ENCODE results near the gene SSBP3. TPM values are rescaled to one million over a fixed set of nuclear protein-coding genes. Genes with fewer than 3 reads are reported as not detected.

Gene SSBP3
- total RNA-seq, 1 donor from 2014 or later: 7.8 TPM

DNA sequence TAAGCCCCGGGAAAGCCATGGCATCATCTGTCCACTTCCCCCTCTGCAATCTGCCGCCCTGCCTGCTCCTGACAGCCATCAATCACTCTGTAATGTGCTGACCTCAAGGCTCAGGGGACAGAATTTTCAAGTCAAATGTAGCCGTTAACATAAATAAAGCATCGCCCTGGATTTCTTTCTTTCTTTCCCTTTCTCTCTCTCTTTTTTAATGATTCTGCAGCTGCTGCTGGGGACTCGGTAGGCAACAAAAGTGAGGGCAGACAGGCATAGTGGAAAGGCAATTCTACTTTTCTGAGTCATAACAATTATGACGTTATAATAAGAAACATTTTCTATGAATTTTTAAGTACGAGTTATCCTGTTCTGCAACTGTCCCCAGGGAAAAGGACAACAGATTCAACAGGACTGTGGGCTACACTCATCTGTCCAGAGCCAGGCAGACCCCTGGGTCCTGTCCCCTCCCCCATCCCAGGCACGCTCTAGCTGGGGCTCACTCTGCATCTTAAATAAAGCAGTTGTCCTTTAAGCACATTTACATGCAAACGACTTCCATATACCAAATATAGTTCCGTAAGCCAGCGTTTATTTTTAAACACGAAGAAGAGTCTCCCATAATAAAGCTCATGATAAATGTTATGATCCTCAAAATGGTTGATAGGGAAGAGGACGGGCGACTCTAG, 78.7 kb downstream of the SSBP3 start:
- no peak overlapping the region for H3K4me3 ChIP-seq (ENCODE audit: low read depth, low read length)
- DNase-seq (ENCODE audit: low read depth): no peak
- TF ChIP-seq, protein P1, sequence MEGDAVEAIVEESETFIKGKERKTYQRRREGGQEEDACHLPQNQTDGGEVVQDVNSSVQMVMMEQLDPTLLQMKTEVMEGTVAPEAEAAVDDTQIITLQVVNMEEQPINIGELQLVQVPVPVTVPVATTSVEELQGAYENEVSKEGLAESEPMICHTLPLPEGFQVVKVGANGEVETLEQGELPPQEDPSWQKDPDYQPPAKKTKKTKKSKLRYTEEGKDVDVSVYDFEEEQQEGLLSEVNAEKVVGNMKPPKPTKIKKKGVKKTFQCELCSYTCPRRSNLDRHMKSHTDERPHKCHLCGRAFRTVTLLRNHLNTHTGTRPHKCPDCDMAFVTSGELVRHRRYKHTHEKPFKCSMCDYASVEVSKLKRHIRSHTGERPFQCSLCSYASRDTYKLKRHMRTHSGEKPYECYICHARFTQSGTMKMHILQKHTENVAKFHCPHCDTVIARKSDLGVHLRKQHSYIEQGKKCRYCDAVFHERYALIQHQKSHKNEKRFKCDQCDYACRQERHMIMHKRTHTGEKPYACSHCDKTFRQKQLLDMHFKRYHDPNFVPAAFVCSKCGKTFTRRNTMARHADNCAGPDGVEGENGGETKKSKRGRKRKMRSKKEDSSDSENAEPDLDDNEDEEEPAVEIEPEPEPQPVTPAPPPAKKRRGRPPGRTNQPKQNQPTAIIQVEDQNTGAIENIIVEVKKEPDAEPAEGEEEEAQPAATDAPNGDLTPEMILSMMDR (conservative IDR thresholded peaks at IDR 0.05; ENCODE audit: low read depth, low read length): no peak

DNA sequence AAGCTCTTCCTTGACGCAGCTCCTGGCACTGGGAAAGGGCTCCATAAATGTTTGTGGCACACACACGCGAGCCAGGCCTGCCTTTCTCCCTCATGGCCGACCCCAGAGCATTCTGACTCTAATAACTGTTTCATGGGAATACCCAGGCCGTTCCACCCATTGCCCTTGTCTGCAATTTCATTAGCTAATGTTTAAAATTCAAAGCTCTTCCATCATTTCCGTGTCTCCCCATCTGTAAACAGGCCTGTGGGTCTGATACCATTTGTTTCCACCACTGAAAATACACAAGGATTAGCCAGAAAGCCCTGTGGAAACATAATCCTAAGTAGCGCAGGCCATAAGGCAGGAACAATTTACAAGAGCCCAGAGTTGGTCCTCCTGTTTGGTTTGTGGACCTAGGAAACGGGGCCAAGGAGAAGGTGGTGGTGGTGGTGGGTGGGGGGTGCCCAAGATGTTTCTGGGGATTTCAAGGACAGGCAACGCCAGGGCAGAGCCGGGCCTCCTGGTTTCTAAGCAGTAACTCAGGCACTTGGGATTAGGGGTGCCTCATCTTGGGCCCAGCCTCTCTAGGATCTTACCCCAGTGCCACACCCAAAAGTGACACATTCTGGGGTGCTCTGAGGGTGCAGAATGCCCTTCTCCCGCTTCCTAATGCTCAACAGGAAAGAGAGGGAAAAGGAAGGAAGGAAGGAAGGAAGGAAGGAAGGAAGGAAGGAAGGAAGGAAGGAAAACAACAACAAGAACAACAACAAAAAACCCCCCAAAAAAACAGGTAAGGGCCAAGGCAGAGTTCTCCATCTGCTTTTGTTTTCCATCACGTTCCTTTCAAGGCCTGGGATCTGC, 79.4 kb downstream of the SSBP3 start:
- H3K4me3 ChIP-seq (ENCODE audit: low read depth, low read length): no peak overlapping the region

DNA sequence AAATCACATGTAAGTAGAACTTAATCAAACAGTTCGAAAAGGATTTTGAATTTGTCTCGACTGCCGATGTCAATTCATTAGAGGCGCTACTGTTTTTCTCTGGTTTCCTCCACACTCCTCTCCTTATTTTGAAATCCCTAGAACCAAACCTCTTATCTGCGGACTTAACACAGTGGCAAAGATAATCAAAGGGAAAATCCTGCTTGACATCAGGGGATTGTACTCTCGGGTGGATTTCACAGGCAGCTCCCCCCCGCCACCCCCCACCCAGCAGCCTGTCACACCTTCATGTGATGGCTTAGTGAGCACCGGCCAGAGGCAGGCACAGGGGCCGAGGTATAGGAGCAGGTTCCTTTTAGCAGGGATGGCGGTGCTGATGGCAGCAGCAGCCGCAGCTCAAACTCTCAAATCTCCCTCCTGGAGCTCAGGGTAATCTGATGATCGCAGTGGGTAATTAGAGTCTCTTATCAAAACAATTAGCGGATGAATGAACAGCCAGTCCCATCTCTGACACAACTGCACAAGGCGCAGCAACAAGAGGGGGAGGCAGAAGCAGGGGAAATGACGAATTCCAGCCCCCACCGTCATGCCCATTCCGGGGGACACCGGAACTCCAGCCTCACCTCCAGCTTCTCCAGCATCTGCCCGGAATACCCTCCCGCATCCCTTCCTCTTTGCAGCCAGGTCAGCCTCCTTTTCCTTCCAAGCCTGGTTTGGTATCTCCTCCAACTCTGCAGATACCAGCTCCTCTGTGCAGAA, 80.3 kb downstream of the SSBP3 start:
- H3K4me3 ChIP-seq (ENCODE audit: low read depth, low read length): no peak overlapping the region
- no peak for DNase-seq (ENCODE audit: low read depth)
- TF ChIP-seq, protein P1 (conservative IDR thresholded peaks at IDR 0.05; ENCODE audit: low read depth, low read length): no peak

More for the DNA sequence above, 79.4 kb downstream of the SSBP3 start:
- DNase-seq (ENCODE audit: low read depth): no peak
- TF ChIP-seq, protein P1 (conservative IDR thresholded peaks at IDR 0.05; ENCODE audit: low read depth, low read length): no peak

DNA sequence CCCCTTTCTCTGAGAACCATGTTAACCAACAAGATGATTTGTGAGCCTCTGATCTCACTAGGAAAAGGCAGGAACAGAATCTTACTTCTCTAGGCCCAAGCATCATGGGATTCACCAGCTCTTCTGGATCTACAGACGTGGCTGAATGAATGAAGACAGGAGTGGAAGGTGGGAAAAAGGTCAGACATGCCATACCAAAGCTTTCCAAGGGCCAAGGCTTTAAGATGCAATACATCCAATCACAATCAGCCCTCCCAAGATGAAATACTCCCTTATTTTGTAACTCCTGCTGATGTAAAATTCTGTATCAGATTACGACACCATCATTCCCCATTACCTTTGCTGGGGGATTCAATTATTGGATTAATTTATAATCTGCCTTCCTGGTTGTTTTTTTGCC, 80.9 kb downstream of the SSBP3 start:
- H3K4me3 ChIP-seq (ENCODE audit: low read depth, low read length): no peak overlapping the region
- DNase-seq (ENCODE audit: low read depth): no peak
- TF ChIP-seq, protein P1 (conservative IDR thresholded peaks at IDR 0.05; ENCODE audit: low read depth, low read length): no peak

DNA sequence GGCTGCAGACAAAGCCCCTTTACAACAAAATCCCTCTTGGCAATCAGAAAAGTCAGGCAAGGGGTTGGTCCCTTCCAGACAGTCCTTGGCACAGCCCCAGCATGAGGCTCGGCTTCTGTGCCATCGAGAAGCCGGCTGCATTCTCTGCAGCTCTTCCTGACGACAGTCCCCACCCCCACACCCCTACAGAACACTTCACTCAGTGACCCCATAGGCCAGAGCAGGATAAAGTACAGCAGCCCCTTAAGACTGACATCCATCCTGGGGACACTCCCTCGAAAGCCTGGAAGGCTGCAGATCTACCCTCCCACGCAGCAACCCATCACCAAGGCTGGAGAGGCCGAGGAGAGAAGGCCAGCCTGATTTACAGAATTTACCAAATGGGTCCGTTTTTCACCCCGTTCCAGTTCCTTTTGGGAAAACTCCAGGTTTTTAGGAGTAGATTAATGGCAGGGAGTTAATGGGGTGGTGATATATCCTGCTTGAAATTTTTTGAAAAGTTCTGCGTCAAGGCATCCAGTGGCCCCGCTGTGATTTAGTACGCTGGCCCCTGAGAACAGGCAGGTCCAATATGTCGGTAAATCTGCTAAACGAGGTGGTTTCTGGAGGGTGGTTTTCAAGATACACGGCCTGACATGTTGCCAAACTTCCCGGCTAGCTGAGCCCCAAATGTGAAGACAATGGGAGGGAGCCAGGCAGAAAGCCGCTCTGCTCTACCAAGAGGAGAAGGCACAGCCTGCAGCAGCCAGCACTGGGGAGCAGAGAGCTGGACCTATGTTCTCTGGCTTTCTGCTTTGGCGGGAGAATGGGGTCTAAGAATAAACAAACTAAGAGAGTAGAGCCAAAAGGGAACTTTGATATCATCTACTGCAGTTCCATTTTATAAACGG, 81.7 kb downstream of the SSBP3 start:
- no peak for DNase-seq (ENCODE audit: low read depth)
- H3K4me3 ChIP-seq (ENCODE audit: low read depth, low read length): no peak overlapping the region
- TF ChIP-seq, protein P1 (conservative IDR thresholded peaks at IDR 0.05; ENCODE audit: low read depth, low read length): no peak

DNA sequence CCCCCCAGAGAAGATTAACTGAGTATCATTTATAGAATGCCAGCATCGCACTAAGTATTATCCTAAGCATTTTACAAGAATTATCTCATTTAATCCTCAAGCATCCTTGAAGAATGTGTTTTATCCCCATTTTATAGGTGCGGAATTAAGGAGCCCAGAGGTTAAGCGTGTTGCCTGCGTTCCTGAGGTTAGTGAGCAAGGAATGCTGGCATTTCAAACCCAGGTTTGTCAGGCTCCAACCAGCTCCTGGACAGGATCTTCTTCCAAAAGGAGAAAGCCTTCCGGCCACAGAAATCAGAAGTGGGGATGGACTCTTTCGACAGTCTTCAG, 82.3 kb downstream of the SSBP3 start:
- no peak for DNase-seq (ENCODE audit: low read depth)
- TF ChIP-seq, protein P1 (conservative IDR thresholded peaks at IDR 0.05; ENCODE audit: low read depth, low read length): no peak
- no peak overlapping the region for H3K4me3 ChIP-seq (ENCODE audit: low read depth, low read length)

Measured in epithelial cell of proximal tubule (primary cell).